Measurements from ENCODE around the gene CHST15.

GRCh38 chr10:124033887-124034218 is 59.5 kb downstream of the CHST15 start:
- TF ChIP-seq CTCF (IDR thresholded peaks at IDR 0.05) (no peak), POLR2A (IDR thresholded peaks at IDR 0.05) (no peak)
